Smooth muscle cell (in vitro differentiated cells): ENCODE measurements around the gene RNF115. TPM values are rescaled to one million over a fixed set of nuclear protein-coding genes. Genes with fewer than 3 reads are reported as not detected.
"Not testable (repeated sequence)": the region's sequence is repeated elsewhere in the genome, so short reads cannot be mapped to it uniquely, and the experiment has no call there.

Experiments used
- DNase-seq: peaks from one replicate; lab custom pipeline; 2025; ENCODE audit not compliant: unreplicated experiment; lab: John Stamatoyannopoulos, UW
- H2AFZ ChIP-seq: fragments of 200-600 bp; sonication (generic); 2 replicates; pipeline ENCODE4 v1.6.0; 2016; ENCODE audit warnings: antibody characterized with exemption, low read depth, mild to moderate bottlenecking
- H3F3A ChIP-seq: fragments of 200-600 bp; sonication (generic); 2 replicates; pipeline ENCODE4 v1.6.0; 2017; ENCODE audit warnings: antibody characterized with exemption, low read depth
- H3K27ac ChIP-seq: fragments of 200-600 bp; sonication (generic); 2 replicates; pipeline ENCODE4 v1.5.1; 2016; ENCODE audit warnings: low read depth, mild to moderate bottlenecking
- H3K27me3 ChIP-seq: fragments of 200-600 bp; sonication (generic); 2 replicates; pipeline ENCODE4 v1.6.1; 2016; ENCODE audit warnings: low read depth, mild to moderate bottlenecking
- H3K36me3 ChIP-seq: fragments of 200-600 bp; sonication (generic); 2 replicates; pipeline ENCODE4 v1.5.1; 2016; ENCODE audit warnings: low read depth
- H3K4me1 ChIP-seq: fragments of 200-600 bp; sonication (generic); 2 replicates; pipeline ENCODE4 v1.5.1; 2016; ENCODE audit warnings: low read depth
- H3K4me2 ChIP-seq: fragments of 200-600 bp; sonication (generic); 2 replicates; pipeline ENCODE4 v1.6.0; 2016; ENCODE audit warnings: mild to moderate bottlenecking
- H3K4me3 ChIP-seq: fragments of 200-600 bp; sonication (generic); 2 replicates; pipeline ENCODE4 v1.5.1; 2016; ENCODE audit warnings: mild to moderate bottlenecking
- H3K79me2 ChIP-seq: fragments of 200-600 bp; sonication (generic); 2 replicates; pipeline ENCODE4 v1.6.0; 2016; ENCODE audit warnings: low read depth, mild to moderate bottlenecking
- H3K9ac ChIP-seq: fragments of 200-600 bp; sonication (generic); 2 replicates; pipeline ENCODE4 v1.6.0; 2016; ENCODE audit warnings: low read depth
- H3K9me3 ChIP-seq: fragments of 200-600 bp; sonication (generic); replicated peaks from 2 replicates; pipeline ENCODE4 v1.5.1; 2016; ENCODE audit warnings: low read depth
- H4K20me1 ChIP-seq: fragments of 200-600 bp; sonication (generic); 2 replicates; pipeline ENCODE4 v1.6.0; 2016; ENCODE audit warnings: low read depth
- WGBS: methylation state at CpG from one replicate; pipeline ENCODE4 v1.1.7; 2016; ENCODE audit warnings: low lambda C conversion rate; 5-methylcytosine and 5-hydroxymethylcytosine counted together
- polyA plus RNA-seq: library from polyadenylated mRNA; unstranded; fragments of >200 nt; fragmentation: Nextera tagmentation; extraction: Ambion mirVana; gene quantifications from 2 replicates; pipeline ENCODE4 v1.2.1, GENCODE V29; 2016
- total RNA-seq: library from RNA; depleted of rRNA; stranded (reverse); fragments of >200 nt; gene quantifications from 2 replicates; pipeline ENCODE4 v1.2.3, GENCODE V29; 2014
- TF ChIP-seq, protein P1 (sequence below): fragments of 200-600 bp; sonication (generic); IDR thresholded peaks from 2 replicates; pipeline ENCODE4 v1.5.1; 2017; ENCODE audit warnings: borderline replicate concordance, mild to moderate bottlenecking, antibody characterized with exemption; ENCODE audit not compliant: insufficient read depth, poor library complexity, severe bottlenecking

The RNF115 gene
- total and polyA plus RNA-seq, 2 experiments from 2014 or later = 4.2 to 9.2 TPM

DNA sequence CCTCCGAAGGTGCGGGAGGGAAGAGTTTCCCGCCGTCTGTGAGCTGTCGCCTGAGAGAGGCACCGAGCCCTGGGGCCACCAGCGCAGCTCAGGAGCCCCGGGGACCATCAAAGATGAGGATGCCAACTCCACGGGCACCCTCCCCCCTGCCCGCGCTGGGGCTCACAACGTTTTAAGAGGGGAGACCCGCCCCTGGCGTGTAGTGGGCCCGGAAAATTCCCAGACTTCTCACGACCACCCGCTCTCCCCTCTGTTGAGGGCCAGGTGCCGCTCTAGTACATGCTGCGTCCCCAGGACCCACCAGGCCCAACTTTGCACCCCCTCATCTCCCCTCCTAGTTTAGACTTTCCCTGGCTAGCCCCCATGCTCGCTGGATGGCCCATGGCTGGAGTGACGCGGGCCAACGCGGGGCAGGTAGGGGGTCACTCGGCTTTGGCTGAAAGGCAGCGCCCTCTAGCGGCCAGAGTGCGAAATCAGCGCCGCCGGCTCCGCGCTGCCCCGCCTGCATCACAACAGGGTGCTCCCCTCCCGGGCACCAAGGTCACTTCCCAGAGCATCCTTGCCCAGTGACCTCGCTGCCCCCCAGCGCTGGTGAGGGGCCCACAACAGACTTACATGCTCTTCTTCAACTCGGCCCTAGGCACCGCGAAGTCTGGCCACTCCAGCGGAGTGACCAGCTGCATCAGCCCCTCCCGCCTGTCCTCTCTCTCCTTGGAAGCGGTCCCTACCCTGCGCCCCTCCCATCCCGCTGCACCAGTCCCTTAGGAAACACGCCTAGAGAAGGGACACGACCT, 102.8 kb downstream of the RNF115 start:
- Histone ChIP-seq H3K4me1 (peaks cover 5% of the 10 kb centered on the region), H3K27ac (peak overlapping the region; percentile 7), H3K4me3 (peak overlapping the region; percentile 38), H3K4me2 (peak overlapping the region; percentile 84), H3K79me2 (no peaks in the 10 kb centered on the region), H4K20me1 (no peaks in the 10 kb centered on the region), H3K9me3 (no peaks in the 10 kb centered on the region), H3K36me3 (no peaks in the 10 kb centered on the region), H2AFZ (peak overlapping the region; percentile 26), H3K9ac (peak overlapping the region; percentile 34), H3F3A (no peaks in the 10 kb centered on the region), H3K27me3 (no peaks in the 10 kb centered on the region)
- WGBS = 22% methylated on average over 47 of the region's 47 CpGs
- TF ChIP-seq, protein P1, sequence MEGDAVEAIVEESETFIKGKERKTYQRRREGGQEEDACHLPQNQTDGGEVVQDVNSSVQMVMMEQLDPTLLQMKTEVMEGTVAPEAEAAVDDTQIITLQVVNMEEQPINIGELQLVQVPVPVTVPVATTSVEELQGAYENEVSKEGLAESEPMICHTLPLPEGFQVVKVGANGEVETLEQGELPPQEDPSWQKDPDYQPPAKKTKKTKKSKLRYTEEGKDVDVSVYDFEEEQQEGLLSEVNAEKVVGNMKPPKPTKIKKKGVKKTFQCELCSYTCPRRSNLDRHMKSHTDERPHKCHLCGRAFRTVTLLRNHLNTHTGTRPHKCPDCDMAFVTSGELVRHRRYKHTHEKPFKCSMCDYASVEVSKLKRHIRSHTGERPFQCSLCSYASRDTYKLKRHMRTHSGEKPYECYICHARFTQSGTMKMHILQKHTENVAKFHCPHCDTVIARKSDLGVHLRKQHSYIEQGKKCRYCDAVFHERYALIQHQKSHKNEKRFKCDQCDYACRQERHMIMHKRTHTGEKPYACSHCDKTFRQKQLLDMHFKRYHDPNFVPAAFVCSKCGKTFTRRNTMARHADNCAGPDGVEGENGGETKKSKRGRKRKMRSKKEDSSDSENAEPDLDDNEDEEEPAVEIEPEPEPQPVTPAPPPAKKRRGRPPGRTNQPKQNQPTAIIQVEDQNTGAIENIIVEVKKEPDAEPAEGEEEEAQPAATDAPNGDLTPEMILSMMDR = peak; percentile 83
- peak; percentile 28 for DNase-seq

DNA sequence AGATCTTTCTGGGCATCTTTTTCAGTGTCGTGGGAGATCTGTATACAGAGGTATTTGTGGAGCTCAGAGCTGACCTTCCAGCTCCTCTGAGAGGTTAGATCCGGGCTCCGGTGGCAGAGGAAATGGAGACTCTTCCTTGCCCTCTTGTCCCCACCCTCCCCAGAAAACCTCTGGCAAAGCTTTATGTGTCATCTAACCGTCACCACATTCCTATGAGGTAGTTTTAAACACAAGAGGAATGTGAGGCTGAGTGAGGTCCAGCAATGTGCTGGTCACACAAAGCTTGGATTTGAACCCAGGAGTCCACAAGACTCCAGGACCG, 103.4 kb downstream of the RNF115 start:
- TF ChIP-seq, protein P1 = no peak
- no peaks in the 10 kb centered on the region for H3K9me3 ChIP-seq
- H2AFZ ChIP-seq = peak overlapping the region; percentile 26
- no peaks in the 10 kb centered on the region for H3K36me3 ChIP-seq
- H4K20me1 ChIP-seq = no peaks in the 10 kb centered on the region
- H3K4me2 ChIP-seq = peak overlapping the region; percentile 84
- peak overlapping the region; percentile 2 for H3K9ac ChIP-seq
- H3K27ac ChIP-seq = peak overlapping the region; percentile 7
- peaks cover 6% of the 10 kb centered on the region for H3K4me1 ChIP-seq
- no peaks in the 10 kb centered on the region for H3F3A ChIP-seq
- no peaks in the 10 kb centered on the region for H3K27me3 ChIP-seq
- DNase-seq = no peak
- H3K4me3 ChIP-seq = peak overlapping the region; percentile 38
- H3K79me2 ChIP-seq = no peaks in the 10 kb centered on the region
- WGBS = 48% methylated on average over 5 of the region's 5 CpGs

DNA sequence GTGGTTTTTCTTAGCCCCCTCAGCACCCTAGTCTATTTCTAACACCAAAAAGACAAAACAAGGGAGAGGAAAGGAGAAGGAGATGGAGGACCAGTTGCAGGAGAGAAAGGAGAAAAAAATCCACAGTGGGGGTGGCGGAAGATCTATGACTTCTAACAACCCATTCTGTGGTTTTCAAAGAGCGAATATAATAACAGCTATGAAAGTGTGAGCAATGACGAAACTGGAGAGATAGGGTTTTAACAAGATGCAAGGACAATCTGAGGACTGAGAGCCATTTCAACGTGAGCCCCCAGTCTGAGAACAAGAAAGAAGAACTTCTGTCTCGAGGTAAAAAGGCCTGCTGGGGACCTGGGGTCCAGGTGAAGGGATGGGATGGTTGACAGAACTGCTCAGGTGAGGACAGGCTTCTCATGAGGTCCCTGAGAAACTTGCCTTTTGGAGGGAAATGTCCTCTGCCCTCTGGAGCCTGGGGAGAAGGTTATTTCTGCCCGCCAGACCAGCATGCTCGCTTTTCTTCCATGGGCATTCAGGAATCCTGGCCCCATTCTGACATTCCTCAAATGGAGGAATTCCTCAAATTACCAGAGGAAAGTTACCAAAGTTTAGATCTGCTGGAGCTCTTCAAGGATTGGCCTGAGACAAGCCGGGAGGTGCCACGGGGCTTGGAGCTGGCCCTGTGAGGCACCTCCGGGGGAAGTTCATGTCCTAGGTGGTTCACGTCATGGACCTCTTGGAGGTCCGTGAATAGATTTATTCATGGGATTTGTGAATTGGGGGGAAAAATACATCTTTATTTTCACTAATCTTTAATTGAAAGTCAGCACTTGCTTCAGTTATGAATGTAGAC, 104.4 kb downstream of the RNF115 start, which contains the start of gene CD160:
Gene CD160 (plus strand): TSS at position 270 of the 850 bp plus-strand sequence. CDS start 8,829 bp downstream, outside the sequence.
- H3K27ac ChIP-seq = peak within 1 kb of the TSS; percentile 7
- no peak for DNase-seq

DNA sequence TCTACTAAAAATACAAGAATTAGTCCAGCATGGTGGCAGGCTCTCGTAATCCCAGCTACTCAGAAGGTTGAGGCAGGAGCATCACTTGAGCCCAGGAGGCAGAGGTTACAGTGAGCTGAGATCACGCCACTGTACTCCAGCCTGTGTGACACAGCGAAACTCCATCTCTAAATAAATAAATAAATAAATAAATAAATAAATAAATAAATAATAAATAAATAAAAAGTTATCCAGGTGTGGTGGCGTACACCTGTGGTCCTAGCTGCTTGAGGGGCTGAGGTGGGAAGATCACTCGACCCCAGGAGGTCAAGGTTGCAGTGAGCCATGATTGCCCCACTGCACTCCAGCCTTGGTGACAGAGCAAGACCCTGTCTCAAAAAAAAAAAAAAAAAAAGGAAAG, 105.4 kb downstream of the RNF115 start:
- H3K79me2 ChIP-seq, H3K36me3 ChIP-seq, H4K20me1 ChIP-seq, H3K9me3 ChIP-seq, DNase-seq, H3K4me1 ChIP-seq, H3K27ac ChIP-seq, H3F3A ChIP-seq, H3K9ac ChIP-seq, H3K27me3 ChIP-seq, H2AFZ ChIP-seq, H3K4me3 ChIP-seq, H3K4me2 ChIP-seq: not testable (repeated sequence)
- 92% methylated on average over 5 of the region's 5 CpGs for WGBS

More for the DNA sequence above, 104.4 kb downstream of the RNF115 start, which contains the start of gene CD160:
- Histone ChIP-seq H4K20me1 (no peaks in the 10 kb centered on the region), H2AFZ (no peak within 1 kb of the TSS), H3K27me3 (no peaks in the 10 kb centered on the region), H3F3A (no peaks in the 10 kb centered on the region), H3K4me3 (no peak within 1 kb of the TSS), H3K4me1 (peaks cover 6% of the 10 kb centered on the region), H3K9ac (peak within 1 kb of the TSS; percentile 2), H3K9me3 (no peaks in the 10 kb centered on the region), H3K79me2 (no peaks in the 10 kb centered on the region), H3K4me2 (peak within 1 kb of the TSS; percentile 84), H3K36me3 (no peaks in the 10 kb centered on the region)
- TF ChIP-seq, protein P1 = no peak
- 88% methylated on average over 12 of the region's 12 CpGs for WGBS
